Endothelial cell of umbilical vein (primary cell): Measurements from ENCODE around the gene PDCL2. TPM values are rescaled to one million over a fixed set of nuclear protein-coding genes. Genes with fewer than 3 reads are reported as not detected.
A peak's percentile ranks its signal among the peaks of the same experiment; 100 is the strongest.

Experiments
- BruUV-seq: library from RNA; stranded (reverse); fragments of 400-500 nt; replicated peaks from 2 replicates; lab custom pipeline; 2021; lab: Mats Ljungman, UMichigan
- CTCF ChIA-PET: fragments of 300-600, 350-600 bp; sonication (Branson Sonifier 250); formaldehyde crosslinking; loops from one replicate; lab custom pipeline; 2021; ENCODE audit warnings: antibody characterized with exemption, inconsistent platforms; lab: Charles Lee
- POLR2A ChIA-PET: fragments of 300-600, 350-600 bp; sonication (Branson Sonifier 250); formaldehyde crosslinking; loops from one replicate; lab custom pipeline; 2021; ENCODE audit warnings: antibody characterized with exemption, inconsistent platforms; lab: Charles Lee
- DNase-seq: peaks from one replicate; pipeline ENCODE4 v3.0.0-alpha.2; 2011; ENCODE audit warnings: low read depth, low spot score
- FAIRE-seq: peaks from 2 replicates; lab custom pipeline; 2011; peaks lifted over from hg19 to GRCh38; lab: Jason Lieb, UNC
- H2AFZ ChIP-seq: 2 replicates; pipeline ENCODE4 v1.6.0; 2012; ENCODE audit warnings: low read depth, low read length, control low read depth, inconsistent platforms
- H3K27ac ChIP-seq: 2 replicates; pipeline ENCODE4 v1.5.1; 2011; ENCODE audit warnings: low read depth, mild to moderate bottlenecking, control low read depth, low read length, moderate library complexity; ENCODE audit not compliant: insufficient read depth
- H3K27me3 ChIP-seq, 2 experiments: 2 replicates each; pipeline versions ENCODE4 v1.6.0 to v1.6.1; 2011; ENCODE audit warnings: low read length in 2 of 2, mixed read lengths in 1 of 2; ENCODE audit not compliant: control insufficient read depth in 2 of 2, insufficient read depth in 2 of 2
- H3K36me3 ChIP-seq, 2 experiments: 2 replicates in 1 of 2; 3 replicates in 1 of 2; pipeline ENCODE4 v1.5.1; 2011; ENCODE audit warnings: low read length in 2 of 2, mild to moderate bottlenecking in 1 of 2, moderate library complexity in 1 of 2; ENCODE audit not compliant: control insufficient read depth in 2 of 2, insufficient read depth in 2 of 2; ENCODE audit errors: extremely low read depth in 1 of 2
- H3K4me1 ChIP-seq: 3 replicates; pipeline ENCODE4 v1.5.1; 2011; ENCODE audit warnings: mild to moderate bottlenecking, low read length; ENCODE audit not compliant: control insufficient read depth, insufficient read depth; ENCODE audit errors: extremely low read depth
- H3K4me2 ChIP-seq: 2 replicates; pipeline ENCODE4 v1.6.1; 2011; ENCODE audit warnings: low read length, control low read depth, mixed read lengths; ENCODE audit not compliant: insufficient read depth
- H3K4me3 ChIP-seq, 3 experiments: fragments of 200-600 bp in 1 of 3; sonication (generic), shearing (Covaris generic) in 1 of 3; replicated peaks in 1 of 3; 2 replicates each; pipeline ENCODE4 v1.5.1; 2011 to 2016; ENCODE audit warnings: control low read depth in 3 of 3, low read length in 3 of 3, mild to moderate bottlenecking in 2 of 3, inconsistent platforms in 1 of 3, low read depth in 1 of 3, moderate library complexity in 1 of 3; ENCODE audit not compliant: insufficient read depth in 1 of 3
- H3K79me2 ChIP-seq: 2 replicates; pipeline ENCODE4 v1.6.0; 2012; ENCODE audit warnings: low read length, inconsistent platforms; ENCODE audit not compliant: control insufficient read depth, insufficient read depth
- H3K9ac ChIP-seq: replicated peaks from 2 replicates; pipeline ENCODE3; 2011; ENCODE audit warnings: low read length, control low read depth; ENCODE audit not compliant: insufficient read depth; ENCODE audit errors: extremely low read depth
- H3K9me1 ChIP-seq: replicated peaks from 3 replicates; pipeline ENCODE4 v1.6.0; 2011; ENCODE audit warnings: mild to moderate bottlenecking, low read length; ENCODE audit not compliant: control insufficient read depth, insufficient read depth; ENCODE audit errors: extremely low read depth
- H3K9me3 ChIP-seq: replicated peaks from 2 replicates; pipeline ENCODE4 v1.5.1; 2012; ENCODE audit warnings: low read length, inconsistent platforms; ENCODE audit not compliant: control insufficient read depth, insufficient read depth
- H4K20me1 ChIP-seq: replicated peaks from 2 replicates; pipeline ENCODE3; 2011; ENCODE audit warnings: mild to moderate bottlenecking, low read length; ENCODE audit not compliant: control insufficient read depth, insufficient read depth; ENCODE audit errors: extremely low read depth
- CTCF ChIP-seq, 2 donors: IDR thresholded peaks; 1 replicate in 1 of 2; 2 replicates in 1 of 2; pipeline ENCODE4 v1.5.1; 2011; ENCODE audit warnings: low read length in 2 of 2, mild to moderate bottlenecking in 2 of 2, moderate library complexity in 2 of 2, control low read depth in 1 of 2, inconsistent platforms in 1 of 2, low read depth in 1 of 2; ENCODE audit not compliant: insufficient read depth in 1 of 2; ENCODE audit errors: extremely low read depth in 1 of 2
- EZH2 ChIP-seq: IDR thresholded peaks from 2 replicates; pipeline ENCODE4 v1.6.1; 2012; ENCODE audit warnings: borderline replicate concordance, low read depth, mild to moderate bottlenecking, moderate library complexity, low read length, inconsistent platforms; ENCODE audit not compliant: severe bottlenecking
- FOS ChIP-seq: IDR thresholded peaks from 2 replicates; pipeline ENCODE4 v1.6.1; 2011; ENCODE audit warnings: mild to moderate bottlenecking, low read length, moderate library complexity, borderline replicate concordance; ENCODE audit not compliant: insufficient read depth
- MAX ChIP-seq: IDR thresholded peaks from 2 replicates; pipeline ENCODE4 v1.6.1; 2011; ENCODE audit not compliant: insufficient read depth, insufficient read length
- MYC ChIP-seq: IDR thresholded peaks from one replicate; pipeline ENCODE4 v1.6.1; 2011; ENCODE audit warnings: mild to moderate bottlenecking, low read depth, low read length
- POLR2AphosphoS5 ChIP-seq: IDR thresholded peaks from 2 replicates; pipeline ENCODE4 v1.6.1; 2012; ENCODE audit warnings: low read depth, mild to moderate bottlenecking, control low read depth, low read length, moderate library complexity; ENCODE audit not compliant: insufficient read depth
- dilution Hi-C: fragments of 300-500 bp; cut with MboI; formaldehyde crosslinking; loops from one replicate; pipeline ENCODE4 v1.15.0; 2019; ENCODE audit warnings: low sequenced_read_pairs; ENCODE audit not compliant: extremely low pct_ligation_motif_present
- intact Hi-C: fragments of 100-400 bp; cut with micrococcal nuclease; formaldehyde crosslinking; loops from one replicate; pipeline ENCODE4 v1.10.0; 2022
- polyA plus RNA-seq, 4 experiments: library from polyadenylated mRNA; depleted of rRNA in 3 of 4; stranded (reverse) in 3 of 4; unstranded in 1 of 4; fragments of >200 nt; gene quantifications; 2 replicates each; pipeline versions ENCODE4 v1.2.1 to v1.2.3, GENCODE V29; 2011 to 2012; ENCODE audit warnings: missing spikeins in 1 of 4
- total RNA-seq: library from RNA; stranded (reverse); gene quantifications from 2 replicates; pipeline ENCODE4 v1.2.3, GENCODE V29; 2021

PDCL2 gene
- total and polyA plus RNA-seq, 2 donors (not counting 3 experiments of a cell fraction or from before 2014, with no cell fraction given) = not detected

- Histone ChIP-seq H3K36me3 (peaks cover 0 to 2% of the 10 kb centered on the region in 2 experiments), H4K20me1 (no peaks in the 10 kb centered on the region), H3K27me3 (no peaks in the 10 kb centered on the region), H3K4me2 (peak overlapping the region; percentile 87), H3K9me3 (no peaks in the 10 kb centered on the region), H3K4me3 (peak overlapping the region; percentile 49 to 86 (median 80)), H2AFZ (no peak overlapping the region), H3K9me1 (no peaks in the 10 kb centered on the region), H3K79me2 (peaks cover 38% of the 10 kb centered on the region), H3K9ac (peak overlapping the region; percentile 59), H3K4me1 (peaks cover 11% of the 10 kb centered on the region), H3K27ac (peak overlapping the region; percentile 45)
- ChIA-PET CTCF (interaction anchor here (0.8 to 2.4 kb wide), 14 partner anchors 9 to 573 kb away, joined by 3 to 13 read pairs (median 6); partner anchors contain the start of gene SRD5A3), POLR2A (no interaction called here)
- peak; percentile 44 for DNase-seq
- peak; percentile 31 for FAIRE-seq
- TSS peak; percentile 34 for BruUV-seq
- TF ChIP-seq MYC = no peak
- TF ChIP-seq CTCF (IDR thresholded peaks at IDR 0.05; ENCODE audit: extremely low read depth in 1 of 2, insufficient read depth in 1 of 2, low read depth in 1 of 2, low read length in 2 of 2) = no peak
- TF ChIP-seq MAX = no peak
- TF ChIP-seq EZH2 = no peak
- TF ChIP-seq FOS = no peak
- TF ChIP-seq POLR2AphosphoS5 = no peak
- intact Hi-C loops (loop anchor here (2.0 to 5.0 kb wide), 6 partner anchors 110 to 888 kb away; partner anchors contain the start of gene KIT), dilution Hi-C loops (no loop called here)
Measured at GRCh38 chr4:55545151-55545550, 46.9 kb downstream of the PDCL2 start.
